GM21515 (cell line): Measurements from ENCODE around the gene TPPP2.
A peak's percentile ranks its signal among the peaks of the same experiment; 100 is the strongest.
"Not testable (repeated sequence)": the region's sequence is repeated elsewhere in the genome, so short reads cannot be mapped to it uniquely, and the experiment has no call there.

Experiments used
- ATAC-seq: cut with Tn5 transposase; IDR thresholded peaks from one replicate; pipeline ENCODE4 v1.9.1; 2021; ENCODE audit not compliant: unreplicated experiment

TPPP2 gene

DNA sequence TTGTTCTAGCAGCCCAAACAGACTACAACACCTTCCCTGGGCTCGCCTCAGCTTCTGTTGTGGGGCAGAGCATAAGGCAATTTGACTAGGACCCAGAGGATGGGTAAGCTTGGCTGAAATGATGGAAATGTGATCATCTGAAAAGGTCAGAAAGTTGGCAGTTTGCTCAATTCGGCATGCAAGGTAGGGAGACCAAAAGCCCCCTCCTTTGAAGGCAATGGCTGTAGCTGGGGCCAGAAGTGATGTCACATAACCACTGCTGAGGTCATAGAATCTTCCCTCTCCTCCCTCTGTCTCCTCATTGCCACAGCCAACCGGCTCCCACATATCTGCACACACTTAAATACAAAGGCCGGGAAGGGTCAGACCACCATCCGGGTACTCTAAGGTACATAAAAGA, at the start of gene TPPP2:
TPPP2 (plus strand) TSS at position 301 of the 400 bp plus-strand sequence. CDS start 365 bp downstream, outside the sequence.
- ATAC-seq: no peak

DNA sequence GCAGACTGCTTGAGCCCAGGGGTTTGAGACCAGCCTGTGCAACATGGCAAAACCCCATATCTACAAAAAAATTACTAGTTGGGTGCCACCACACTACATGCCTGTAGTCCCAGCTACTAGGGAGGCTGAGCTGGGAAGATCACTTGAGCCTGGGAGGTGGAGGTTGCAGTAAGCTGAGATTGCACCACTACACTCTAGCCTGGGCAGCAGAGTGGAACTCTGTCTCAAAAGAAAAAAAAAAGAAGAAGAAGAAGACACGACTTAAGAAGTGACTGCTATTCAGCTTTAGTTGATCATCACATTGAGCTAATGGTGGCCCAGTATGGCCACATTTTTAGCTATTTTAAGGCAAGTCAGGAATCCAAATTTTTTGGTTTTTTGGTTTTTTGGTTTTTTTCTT, 49.1 kb upstream of the TPPP2 start:
- no peak for ATAC-seq

- ATAC-seq: no peak
Observed at GRCh38 chr14:20982646-20983369, 47.2 kb upstream of the TPPP2 start.

GRCh38 chr14:20985650-20986049, 44.4 kb upstream of the TPPP2 start:
- not testable (repeated sequence) for ATAC-seq

DNA sequence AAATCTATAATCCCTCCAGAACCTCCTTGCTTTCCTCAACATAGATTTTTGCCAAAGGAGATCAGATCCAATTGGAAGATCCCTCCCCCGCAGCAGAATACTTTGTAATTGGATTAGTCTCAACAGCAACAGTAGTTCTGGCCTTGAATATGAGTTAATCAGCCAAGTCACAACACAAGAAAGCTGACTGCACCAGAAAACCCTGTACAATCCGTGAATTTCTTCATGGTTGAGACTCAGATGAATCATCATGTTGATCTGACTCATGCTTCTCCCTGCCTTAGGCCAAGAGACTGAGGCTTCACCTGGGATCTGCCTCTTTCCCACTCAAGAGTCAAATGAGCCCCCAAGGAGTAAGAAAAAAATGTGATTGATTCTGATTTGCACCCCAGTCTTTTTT, 43.2 kb upstream of the TPPP2 start:
- no peak for ATAC-seq

GRCh38 chr14:20988717-20989470, 41.1 kb upstream of the TPPP2 start:
- ATAC-seq: no peak

- no peak for ATAC-seq
Observed at GRCh38 chr14:20989471-20989786, 40.6 kb upstream of the TPPP2 start.

GRCh38 chr14:20989787-20990600, 40.0 kb upstream of the TPPP2 start, which contains the start of gene METTL17:
METTL17 (plus strand) TSS chr14:20989980; CDS start chr14:20990003, 23 bp downstream.
- ATAC-seq: peak; percentile 96

- no peak for ATAC-seq
Observed at GRCh38 chr14:20996521-20996920, 33.5 kb upstream of the TPPP2 start.

- ATAC-seq: no peak
Observed at GRCh38 chr14:20997115-20997514, 32.9 kb upstream of the TPPP2 start.

DNA sequence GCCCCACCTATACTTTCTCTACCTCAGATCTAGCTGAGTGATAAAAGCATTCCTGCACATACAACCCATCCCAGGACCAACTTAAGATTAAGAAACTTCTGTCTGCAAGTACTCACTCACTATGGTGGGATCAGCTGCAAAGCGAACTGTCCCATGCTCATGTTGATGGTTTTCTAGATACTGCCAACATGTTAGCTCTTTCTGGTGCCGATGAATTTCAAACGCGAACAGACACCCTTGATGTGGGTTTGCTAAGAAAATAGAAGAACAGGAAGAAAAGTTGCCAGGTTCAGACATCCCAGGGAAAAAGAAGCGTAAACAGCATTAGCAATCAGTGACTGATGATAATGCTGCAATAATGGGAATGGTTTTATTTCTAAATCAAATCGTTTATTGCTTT, 32.5 kb upstream of the TPPP2 start:
- no peak for ATAC-seq

DNA sequence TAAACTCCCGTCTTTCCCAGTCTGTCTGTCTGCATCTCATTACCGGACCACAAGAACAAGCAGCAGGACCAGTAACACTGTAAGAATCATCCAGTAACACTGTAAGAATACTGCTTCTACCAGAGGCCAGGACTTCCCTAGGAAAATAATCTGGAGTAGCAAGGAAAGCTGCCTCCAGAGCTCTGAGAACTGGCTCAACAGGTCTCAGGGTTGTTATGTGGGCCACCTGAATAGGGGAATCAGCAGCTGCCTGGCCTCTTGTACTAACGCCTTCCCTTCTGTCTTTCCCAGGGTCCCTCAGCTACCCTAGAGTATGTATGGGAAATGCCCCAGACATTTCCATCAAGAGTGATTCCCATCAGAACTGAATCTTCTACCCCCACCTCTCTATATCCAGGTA, 31.9 kb upstream of the TPPP2 start:
- ATAC-seq: no peak

DNA sequence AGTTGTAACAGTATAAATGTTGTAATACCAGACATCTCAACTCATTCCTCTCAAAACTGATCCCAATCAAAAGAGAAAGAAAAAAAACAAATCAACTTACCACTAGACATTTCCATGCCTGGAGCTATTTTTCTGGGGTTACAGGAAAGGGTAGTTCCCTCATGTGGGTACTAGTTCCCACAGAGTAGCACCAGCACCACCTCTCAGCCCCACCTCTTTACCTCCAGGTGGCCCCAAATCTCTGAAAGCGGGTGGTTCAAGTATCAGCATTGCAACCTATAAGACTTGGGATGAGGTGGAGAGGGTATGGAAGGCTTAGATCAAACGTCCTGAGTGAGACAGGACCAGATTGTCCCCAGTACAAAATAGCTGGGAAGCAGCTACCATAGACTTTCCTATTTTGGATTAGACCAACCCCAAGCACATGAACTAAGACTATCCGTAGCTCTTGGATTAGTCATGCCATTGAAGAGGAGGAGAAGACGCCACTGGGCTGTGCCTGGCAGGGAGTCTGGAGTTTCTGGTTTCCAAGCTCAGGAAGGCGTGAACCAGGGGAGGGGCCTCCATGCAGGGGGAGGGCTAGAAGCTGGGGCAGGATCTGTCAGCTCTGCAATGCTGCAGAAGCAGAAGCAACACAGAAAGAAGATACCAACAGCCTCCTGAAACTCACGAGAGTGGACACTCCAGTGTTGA, 31.2 kb upstream of the TPPP2 start, which contains the start of gene SLC39A2:
SLC39A2 (plus strand) TSS at position 620 of the 693 bp plus-strand sequence. CDS start 154 bp downstream, outside the sequence.
- no peak for ATAC-seq

DNA sequence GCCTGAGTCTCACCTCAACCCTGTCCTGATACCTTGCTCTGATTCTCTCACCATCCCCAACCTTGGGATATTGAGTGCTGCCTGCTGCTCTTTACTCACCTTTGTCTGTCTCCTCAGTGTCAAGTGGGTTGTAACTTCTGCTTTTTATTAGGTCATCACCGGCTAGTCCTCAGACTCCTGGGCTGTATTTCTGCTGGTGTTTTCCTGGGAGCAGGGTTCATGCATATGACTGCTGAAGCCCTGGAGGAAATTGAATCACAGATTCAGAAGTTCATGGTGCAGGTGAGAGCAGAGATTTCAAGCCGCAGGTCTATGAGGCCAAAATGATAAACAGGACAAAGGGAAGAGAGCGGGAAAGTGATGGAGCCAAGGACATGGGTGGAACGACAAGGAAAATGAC, 30.4 kb upstream of the TPPP2 start:
- ATAC-seq: no peak

DNA sequence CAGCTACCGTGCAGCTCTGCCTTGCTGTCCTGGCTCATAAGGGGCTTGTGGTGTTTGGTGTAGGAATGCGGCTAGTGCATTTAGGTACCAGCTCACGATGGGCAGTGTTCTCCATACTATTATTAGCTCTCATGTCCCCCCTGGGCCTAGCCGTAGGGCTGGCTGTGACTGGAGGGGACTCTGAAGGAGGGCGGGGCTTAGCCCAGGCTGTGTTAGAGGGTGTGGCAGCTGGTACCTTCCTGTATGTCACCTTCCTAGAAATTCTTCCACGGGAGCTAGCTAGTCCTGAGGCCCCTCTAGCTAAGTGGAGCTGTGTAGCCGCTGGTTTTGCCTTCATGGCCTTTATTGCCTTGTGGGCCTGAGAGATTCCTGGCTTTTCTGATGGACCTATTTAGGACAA, 28.8 kb upstream of the TPPP2 start:
- ATAC-seq: no peak

GRCh38 chr14:21003788-21004346, 26.1 kb upstream of the TPPP2 start:
- no peak for ATAC-seq

GRCh38 chr14:21009721-21010120, 20.3 kb upstream of the TPPP2 start:
- not testable (repeated sequence) for ATAC-seq

GRCh38 chr14:21011136-21011535, 18.9 kb upstream of the TPPP2 start:
- ATAC-seq: no peak

GRCh38 chr14:21014761-21015190, 15.2 kb upstream of the TPPP2 start:
- ATAC-seq: no peak

- no peak for ATAC-seq
Observed at GRCh38 chr14:21015312-21015711, 14.7 kb upstream of the TPPP2 start.
